GM12878 (cell line): ENCODE measurements around the gene LPGAT1. TPM values are rescaled to one million over a fixed set of nuclear protein-coding genes. Genes with fewer than 3 reads are reported as not detected.
"Not testable (repeated sequence)": the region's sequence is repeated elsewhere in the genome, so short reads cannot be mapped to it uniquely, and the experiment has no call there.

Source experiments
- ATAC-seq: fragments of 200-7000 bp; cut with Tn5 transposase; 3 replicates; pipeline ENCODE4 v1.9.1; 2020; ENCODE audit warnings: mild to moderate bottlenecking, moderate library complexity
- BruUV-seq: library from RNA; stranded (reverse); fragments of 400-500 nt; replicated peaks from 2 replicates; lab custom pipeline; 2021; lab: Mats Ljungman, UMichigan
- CTCF ChIA-PET: fragments of 300-600 bp; sonication (Branson Sonifier 250); formaldehyde crosslinking; extraction: SDS; loops from one replicate; lab custom pipeline; 2021; ENCODE audit warnings: inconsistent platforms; lab: Yijun Ruan, JAX
- POLR2A ChIA-PET: fragments of 350-600 bp; formaldehyde crosslinking; extraction: SDS; loops from one replicate; lab custom pipeline; 2021; ENCODE audit warnings: inconsistent platforms; lab: Charles Lee
- RAD21 ChIA-PET: fragments of 300-600 bp; sonication (Branson Sonifier 250); formaldehyde crosslinking; loops from one replicate; lab custom pipeline; 2023; ENCODE audit warnings: antibody characterized with exemption; ENCODE audit not compliant: unreplicated experiment; lab: Charles Lee
- SMC1A ChIA-PET: fragments of 300-600 bp; sonication (Branson Sonifier 250); formaldehyde crosslinking; loops from one replicate; lab custom pipeline; 2023; ENCODE audit not compliant: unreplicated experiment, uncharacterized antibody; lab: Charles Lee
- DNase-seq: peaks from one replicate; pipeline ENCODE4 v3.0.0-alpha.2; 2011; ENCODE audit warnings: low read depth, low spot score
- FAIRE-seq: peaks from 3 replicates; lab custom pipeline; 2011; peaks lifted over from hg19 to GRCh38; lab: Jason Lieb, UNC
- H2AFZ ChIP-seq: 2 replicates; pipeline ENCODE4 v1.6.0; 2011; ENCODE audit warnings: low read depth, low read length, control low read depth; ENCODE audit not compliant: control insufficient read depth
- H3K27ac ChIP-seq: 2 replicates; pipeline ENCODE4 v1.5.1; 2011; ENCODE audit warnings: control low read depth; ENCODE audit not compliant: control insufficient read depth, insufficient read depth
- H3K27me3 ChIP-seq, 2 experiments: replicated peaks in 1 of 2; 2 replicates each; pipeline versions ENCODE4 v1.6.0 to v1.6.1; 2011; ENCODE audit warnings: low read length in 1 of 2; ENCODE audit not compliant: control insufficient read depth in 2 of 2, insufficient read depth in 2 of 2
- H3K36me3 ChIP-seq, 2 experiments: 2 replicates each; pipeline ENCODE4 v1.5.1; 2011; ENCODE audit warnings: low read length in 1 of 2; ENCODE audit not compliant: control insufficient read depth in 2 of 2, insufficient read depth in 2 of 2
- H3K4me1 ChIP-seq: 2 replicates; pipeline ENCODE4 v1.6.1; 2011; ENCODE audit warnings: mild to moderate bottlenecking, low read length, moderate library complexity, mixed read lengths; ENCODE audit not compliant: control insufficient read depth, insufficient read depth
- H3K4me2 ChIP-seq: 2 replicates; pipeline ENCODE4 v1.6.0; 2011; ENCODE audit warnings: control low read depth; ENCODE audit not compliant: control insufficient read depth, insufficient read depth
- H3K4me3 ChIP-seq: fragments of 200-600 bp; sonication (generic); 2 replicates; pipeline ENCODE4 v1.5.1; 2016
- H3K79me2 ChIP-seq: 2 replicates; pipeline ENCODE4 v1.6.0; 2011; ENCODE audit warnings: low read length; ENCODE audit not compliant: control insufficient read depth, insufficient read depth
- H3K9ac ChIP-seq: 2 replicates; pipeline ENCODE4 v1.8.0; 2011; ENCODE audit warnings: low read length, control low read depth, mixed read lengths; ENCODE audit not compliant: control insufficient read depth, insufficient read depth
- H3K9me3 ChIP-seq: replicated peaks from 3 replicates; pipeline ENCODE4 v1.5.1; 2011; ENCODE audit warnings: mild to moderate bottlenecking, low read length; ENCODE audit not compliant: control insufficient read depth, insufficient read depth
- H4K20me1 ChIP-seq: 2 replicates; pipeline ENCODE4 v1.6.0; 2011; ENCODE audit not compliant: control insufficient read depth, insufficient read depth
- MEF2A ChIP-seq: IDR thresholded peaks from 2 replicates; pipeline ENCODE4 v1.6.1; 2011; ENCODE audit warnings: low read depth, mild to moderate bottlenecking, low read length, moderate library complexity; ENCODE audit not compliant: insufficient read depth
- TAF1 ChIP-seq: IDR thresholded peaks from 2 replicates; pipeline ENCODE4 v1.6.1; 2011; ENCODE audit warnings: mild to moderate bottlenecking, low read depth, low read length, borderline replicate concordance
- WGBS: methylation state at CpG from one replicate; pipeline ENCODE4 v1.1.6; 2016; ENCODE audit warnings: low lambda C conversion rate; ENCODE audit not compliant: insufficient replicate concordance, insufficient coverage; ENCODE audit errors: missing lambda C conversion rate; 5-methylcytosine and 5-hydroxymethylcytosine counted together
- in situ Hi-C: fragments of 300-500 bp; cut with MboI; formaldehyde crosslinking; loops from 9 replicates; pipeline ENCODE4 v1.14.3; 2018; ENCODE audit warnings: mixed read lengths
- intact Hi-C: fragments of 100-400 bp; cut with micrococcal nuclease; formaldehyde crosslinking; loops from one replicate; pipeline ENCODE4 v1.14.2; 2022; ENCODE audit not compliant: unreplicated experiment
- polyA plus RNA-seq, 11 experiments: library from polyadenylated mRNA; depleted of rRNA in 4 of 11; unstranded in 6 of 11; stranded (reverse) in 5 of 11; fragments of >200 nt; fragmentation: Nextera tagmentation in 4 of 11; fragmentation: Illumina TruSeq in 1 of 11; extraction: Ambion mirVana in 4 of 11; extraction: Trizol in 1 of 11; gene quantifications; 1 replicate in 1 of 11; 2 replicates in 10 of 11; pipeline versions ENCODE4 v1.2.1 to v1.2.3, GENCODE V29; 2011 to 2016; ENCODE audit warnings: inconsistent platforms in 2 of 11, missing spikeins in 2 of 11, low read depth in 1 of 11
- total RNA-seq, 4 experiments: library from RNA; depleted of rRNA in 3 of 4; stranded (reverse); fragments of >200 nt in 3 of 4; fragmentation: Illumina TruSeq in 1 of 4; extraction: Trizol in 1 of 4; gene quantifications; 2 replicates each; pipeline versions ENCODE4 v1.2.1 to v1.2.3, GENCODE V29; 2013 to 2021
- TF ChIP-seq, protein P1 (sequence below): fragments of 450-650 bp; IDR thresholded peaks from 2 replicates; pipeline ENCODE4 v1.6.1; 2018; ENCODE audit warnings: mild to moderate bottlenecking, low read depth, moderate library complexity; ENCODE audit not compliant: partially characterized antibody
- TF ChIP-seq, protein P2 (sequence below): fragments of 450-650 bp; formaldehyde crosslinking; IDR thresholded peaks from 2 replicates; pipeline ENCODE4 v1.5.0; 2022; ENCODE audit warnings: mild to moderate bottlenecking, missing genetic modification characterization

Gene LPGAT1
- total and polyA plus RNA-seq, 10 of the 15 experiments (the other 5 are each of a cell fraction or from before 2014, with no cell fraction given): 5.8 to 40.6 (median 19.2) TPM

DNA sequence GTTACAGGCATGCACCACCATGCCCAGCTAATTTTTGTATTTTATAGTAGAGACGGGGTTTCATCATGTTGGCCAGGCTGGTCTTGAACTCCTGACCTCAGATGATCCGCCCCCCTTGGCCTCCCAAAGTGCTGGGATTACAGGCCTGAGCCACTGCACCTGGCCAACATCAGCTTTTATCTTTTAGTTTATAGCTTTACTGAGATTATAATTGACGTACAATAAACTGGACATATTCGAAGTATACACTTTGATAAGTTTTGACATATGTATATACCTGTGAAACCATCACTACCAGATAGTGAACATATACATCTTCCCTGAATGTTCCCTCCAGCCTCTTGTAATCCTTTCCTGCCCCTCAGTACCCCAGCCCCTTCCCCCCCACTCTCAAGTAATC, 114.0 kb downstream of the LPGAT1 start:
- FAIRE-seq, SMC1A ChIA-PET, H3K27ac ChIP-seq, H3K4me2 ChIP-seq, H3K36me3 ChIP-seq, DNase-seq, H3K4me3 ChIP-seq, H3K4me1 ChIP-seq, CTCF ChIA-PET, intact Hi-C loops, BruUV-seq, RAD21 ChIA-PET, H4K20me1 ChIP-seq, H3K9me3 ChIP-seq, H2AFZ ChIP-seq, ATAC-seq, in situ Hi-C loops, H3K27me3 ChIP-seq, H3K9ac ChIP-seq, H3K79me2 ChIP-seq: not testable (repeated sequence)
- WGBS: 68% methylated on average over 4 of the region's 4 CpGs
- POLR2A ChIA-PET: interaction anchor here (0.7 kb wide), 1 partner anchor 17 kb away, joined by 6 read pairs; no protein-coding TSS in a partner anchor

DNA sequence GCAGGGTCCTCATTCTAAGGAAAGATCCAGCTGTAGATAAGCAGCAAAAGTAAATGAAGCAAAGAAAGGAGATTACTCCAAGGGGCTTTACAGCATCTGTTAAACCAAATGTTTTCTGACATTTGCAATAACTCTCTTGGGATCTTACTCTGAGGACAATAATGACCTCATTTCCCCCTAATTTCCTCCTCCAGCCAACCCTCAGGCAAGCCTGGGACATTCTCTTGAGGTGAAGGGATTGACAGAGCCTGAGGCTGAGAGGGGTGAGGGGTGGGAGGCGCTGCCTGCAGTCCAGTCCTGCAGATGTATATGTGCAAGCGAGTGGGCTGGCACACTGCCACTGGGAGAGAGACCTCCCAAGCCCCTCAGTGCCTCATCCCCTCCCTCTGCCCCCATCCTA, 114.6 kb downstream of the LPGAT1 start:
- ChIA-PET SMC1A (no interaction called here), POLR2A (interaction anchor here (0.7 kb wide), 1 partner anchor 16 kb away, joined by 6 read pairs; no protein-coding TSS in a partner anchor), CTCF (no interaction called here), RAD21 (no interaction called here)
- Histone ChIP-seq H3K4me3 (no peak overlapping the region), H3K9ac (no peak overlapping the region), H2AFZ (no peak overlapping the region), H3K27me3 (no peaks in the 10 kb centered on the region), H3K27ac (no peak overlapping the region), H3K79me2 (no peaks in the 10 kb centered on the region), H3K4me2 (no peak overlapping the region), H3K4me1 (no peaks in the 10 kb centered on the region), H3K9me3 (no peaks in the 10 kb centered on the region; the same call in 2 of the 3 replicates), H4K20me1 (no peaks in the 10 kb centered on the region), H3K36me3 (no peaks in the 10 kb centered on the region)
- WGBS: 24% methylated on average over 2 of the region's 2 CpGs
- FAIRE-seq (no peak), DNase-seq (no peak), ATAC-seq (no peak)
- intact Hi-C loops: no loop called here
- in situ Hi-C loops: no loop called here
- no TSS peak for BruUV-seq
- TF ChIP-seq MEF2A: no peak
- TF ChIP-seq TAF1: no peak
- TF ChIP-seq, protein P1, sequence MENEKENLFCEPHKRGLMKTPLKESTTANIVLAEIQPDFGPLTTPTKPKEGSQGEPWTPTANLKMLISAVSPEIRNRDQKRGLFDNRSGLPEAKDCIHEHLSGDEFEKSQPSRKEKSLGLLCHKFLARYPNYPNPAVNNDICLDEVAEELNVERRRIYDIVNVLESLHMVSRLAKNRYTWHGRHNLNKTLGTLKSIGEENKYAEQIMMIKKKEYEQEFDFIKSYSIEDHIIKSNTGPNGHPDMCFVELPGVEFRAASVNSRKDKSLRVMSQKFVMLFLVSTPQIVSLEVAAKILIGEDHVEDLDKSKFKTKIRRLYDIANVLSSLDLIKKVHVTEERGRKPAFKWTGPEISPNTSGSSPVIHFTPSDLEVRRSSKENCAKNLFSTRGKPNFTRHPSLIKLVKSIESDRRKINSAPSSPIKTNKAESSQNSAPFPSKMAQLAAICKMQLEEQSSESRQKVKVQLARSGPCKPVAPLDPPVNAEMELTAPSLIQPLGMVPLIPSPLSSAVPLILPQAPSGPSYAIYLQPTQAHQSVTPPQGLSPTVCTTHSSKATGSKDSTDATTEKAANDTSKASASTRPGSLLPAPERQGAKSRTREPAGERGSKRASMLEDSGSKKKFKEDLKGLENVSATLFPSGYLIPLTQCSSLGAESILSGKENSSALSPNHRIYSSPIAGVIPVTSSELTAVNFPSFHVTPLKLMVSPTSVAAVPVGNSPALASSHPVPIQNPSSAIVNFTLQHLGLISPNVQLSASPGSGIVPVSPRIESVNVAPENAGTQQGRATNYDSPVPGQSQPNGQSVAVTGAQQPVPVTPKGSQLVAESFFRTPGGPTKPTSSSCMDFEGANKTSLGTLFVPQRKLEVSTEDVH: no peak
- TF ChIP-seq, protein P2, sequence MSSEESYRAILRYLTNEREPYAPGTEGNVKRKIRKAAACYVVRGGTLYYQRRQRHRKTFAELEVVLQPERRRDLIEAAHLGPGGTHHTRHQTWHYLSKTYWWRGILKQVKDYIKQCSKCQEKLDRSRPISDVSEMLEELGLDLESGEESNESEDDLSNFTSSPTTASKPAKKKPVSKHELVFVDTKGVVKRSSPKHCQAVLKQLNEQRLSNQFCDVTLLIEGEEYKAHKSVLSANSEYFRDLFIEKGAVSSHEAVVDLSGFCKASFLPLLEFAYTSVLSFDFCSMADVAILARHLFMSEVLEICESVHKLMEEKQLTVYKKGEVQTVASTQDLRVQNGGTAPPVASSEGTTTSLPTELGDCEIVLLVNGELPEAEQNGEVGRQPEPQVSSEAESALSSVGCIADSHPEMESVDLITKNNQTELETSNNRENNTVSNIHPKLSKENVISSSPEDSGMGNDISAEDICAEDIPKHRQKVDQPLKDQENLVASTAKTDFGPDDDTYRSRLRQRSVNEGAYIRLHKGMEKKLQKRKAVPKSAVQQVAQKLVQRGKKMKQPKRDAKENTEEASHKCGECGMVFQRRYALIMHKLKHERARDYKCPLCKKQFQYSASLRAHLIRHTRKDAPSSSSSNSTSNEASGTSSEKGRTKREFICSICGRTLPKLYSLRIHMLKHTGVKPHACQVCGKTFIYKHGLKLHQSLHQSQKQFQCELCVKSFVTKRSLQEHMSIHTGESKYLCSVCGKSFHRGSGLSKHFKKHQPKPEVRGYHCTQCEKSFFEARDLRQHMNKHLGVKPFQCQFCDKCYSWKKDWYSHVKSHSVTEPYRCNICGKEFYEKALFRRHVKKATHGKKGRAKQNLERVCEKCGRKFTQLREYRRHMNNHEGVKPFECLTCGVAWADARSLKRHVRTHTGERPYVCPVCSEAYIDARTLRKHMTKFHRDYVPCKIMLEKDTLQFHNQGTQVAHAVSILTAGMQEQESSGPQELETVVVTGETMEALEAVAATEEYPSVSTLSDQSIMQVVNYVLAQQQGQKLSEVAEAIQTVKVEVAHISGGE: no peak
